Neural progenitor cell (in vitro differentiated cells): Measurements from ENCODE around the gene EYS. TPM values are rescaled to one million over a fixed set of nuclear protein-coding genes. Genes with fewer than 3 reads are reported as not detected.

ENCODE experiments used
- DNase-seq: peaks from one replicate; pipeline ENCODE4 v3.0.0-alpha.2; 2016; ENCODE audit warnings: low spot score
- H2AFZ ChIP-seq: fragments of 200-600 bp; sonication (generic); replicated peaks from 2 replicates; pipeline ENCODE4 v1.6.1; 2016; ENCODE audit warnings: antibody characterized with exemption
- H3F3A ChIP-seq: fragments of 200-600 bp; sonication (generic); 2 replicates; pipeline ENCODE4 v1.6.1; 2016; ENCODE audit warnings: antibody characterized with exemption, low read depth
- H3K27ac ChIP-seq: fragments of 200-600 bp; sonication (generic); 2 replicates; pipeline ENCODE4 v1.5.1; 2016; ENCODE audit warnings: mild to moderate bottlenecking
- H3K27me3 ChIP-seq: fragments of 200-600 bp; sonication (generic); 2 replicates; pipeline ENCODE4 v1.6.1; 2016; ENCODE audit warnings: mild to moderate bottlenecking, moderate library complexity
- H3K36me3 ChIP-seq: fragments of 200-600 bp; sonication (generic); 2 replicates; pipeline ENCODE4 v1.5.1; 2016
- H3K4me1 ChIP-seq: fragments of 200-600 bp; sonication (generic); 2 replicates; pipeline ENCODE4 v1.6.1; 2016; ENCODE audit warnings: mixed run types
- H3K4me2 ChIP-seq: fragments of 200-600 bp; sonication (generic); 2 replicates; pipeline ENCODE4 v1.6.1; 2016
- H3K4me3 ChIP-seq: fragments of 200-600 bp; sonication (generic); 2 replicates; pipeline ENCODE4 v1.5.1; 2016
- H3K79me2 ChIP-seq: fragments of 200-600 bp; sonication (generic); 2 replicates; pipeline ENCODE4 v1.6.1; 2016; ENCODE audit warnings: low read depth
- H3K9ac ChIP-seq: fragments of 200-600 bp; sonication (generic); 2 replicates; pipeline ENCODE4 v1.6.1; 2016
- H3K9me3 ChIP-seq: fragments of 200-600 bp; sonication (generic); 2 replicates; pipeline ENCODE4 v1.5.1; 2016; ENCODE audit warnings: low read depth
- H4K20me1 ChIP-seq: fragments of 200-600 bp; sonication (generic); 2 replicates; pipeline ENCODE4 v1.6.1; 2016; ENCODE audit warnings: low read depth
- H3K27ac Mint-ChIP-seq: 3 replicates; pipeline ENCODE4 v1.8.0; 2021; ENCODE audit warnings: mixed read lengths
- H3K27me3 Mint-ChIP-seq: 2 replicates; pipeline ENCODE4 v1.8.0; 2022; ENCODE audit warnings: low read depth, mild to moderate bottlenecking, inconsistent platforms, moderate library complexity, mixed read lengths; ENCODE audit not compliant: insufficient read depth
- H3K36me3 Mint-ChIP-seq: 3 replicates; pipeline ENCODE4 v1.8.0; 2021; ENCODE audit warnings: mixed read lengths
- H3K4me1 Mint-ChIP-seq: 3 replicates; pipeline ENCODE4 v1.8.0; 2021; ENCODE audit warnings: mixed read lengths
- H3K4me3 Mint-ChIP-seq: 3 replicates; pipeline ENCODE4 v1.8.0; 2021; ENCODE audit warnings: mild to moderate bottlenecking, moderate library complexity, mixed read lengths
- H3K9me3 Mint-ChIP-seq: 3 replicates; pipeline ENCODE4 v1.8.0; 2020; ENCODE audit warnings: mixed read lengths
- EZH2 ChIP-seq: fragments of 200-600 bp; sonication (generic); IDR thresholded peaks from 2 replicates; pipeline ENCODE4 v1.6.1; 2017; ENCODE audit warnings: antibody characterized with exemption, mild to moderate bottlenecking, moderate library complexity
- EZH2phosphoT487 ChIP-seq: fragments of 200-600 bp; sonication (generic); IDR thresholded peaks from 2 replicates; pipeline ENCODE4 v1.6.1; 2017; ENCODE audit warnings: antibody characterized with exemption
- total RNA-seq: library from RNA; depleted of rRNA; stranded (reverse); fragments of >200 nt; gene quantifications from 2 replicates; pipeline ENCODE4 v1.2.3, GENCODE V29; 2015; ENCODE audit warnings: low replicate concordance
- TF ChIP-seq, protein P1 (sequence below): fragments of 200-600 bp; sonication (generic); IDR thresholded peaks from 2 replicates; pipeline ENCODE4 v1.5.1; 2017; ENCODE audit warnings: antibody characterized with exemption, mild to moderate bottlenecking

Gene EYS
- total RNA-seq, 1 donor from 2014 or later: not detected

DNA sequence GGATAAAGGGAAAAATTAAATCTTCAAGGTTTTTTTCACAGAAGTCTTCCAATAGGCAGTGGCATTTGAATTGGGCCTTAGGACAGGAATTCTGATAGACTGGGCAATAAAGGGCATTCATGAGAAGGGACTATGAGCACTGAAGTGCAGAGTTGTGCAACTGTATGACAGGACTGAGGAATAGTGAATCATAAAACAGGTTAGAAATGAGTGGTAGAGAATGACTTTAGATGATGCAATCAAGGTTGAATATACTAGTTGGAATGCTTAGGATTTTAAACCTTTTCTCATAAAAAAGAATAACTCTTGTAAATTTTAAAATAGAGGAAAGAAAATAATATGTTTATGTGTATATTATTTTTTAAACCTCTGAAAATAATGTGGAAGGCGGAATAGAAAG lies 1126.7 kb downstream of the EYS start:
- TF ChIP-seq EZH2 (no peak), EZH2phosphoT487 (no peak)
- TF ChIP-seq, protein P1, sequence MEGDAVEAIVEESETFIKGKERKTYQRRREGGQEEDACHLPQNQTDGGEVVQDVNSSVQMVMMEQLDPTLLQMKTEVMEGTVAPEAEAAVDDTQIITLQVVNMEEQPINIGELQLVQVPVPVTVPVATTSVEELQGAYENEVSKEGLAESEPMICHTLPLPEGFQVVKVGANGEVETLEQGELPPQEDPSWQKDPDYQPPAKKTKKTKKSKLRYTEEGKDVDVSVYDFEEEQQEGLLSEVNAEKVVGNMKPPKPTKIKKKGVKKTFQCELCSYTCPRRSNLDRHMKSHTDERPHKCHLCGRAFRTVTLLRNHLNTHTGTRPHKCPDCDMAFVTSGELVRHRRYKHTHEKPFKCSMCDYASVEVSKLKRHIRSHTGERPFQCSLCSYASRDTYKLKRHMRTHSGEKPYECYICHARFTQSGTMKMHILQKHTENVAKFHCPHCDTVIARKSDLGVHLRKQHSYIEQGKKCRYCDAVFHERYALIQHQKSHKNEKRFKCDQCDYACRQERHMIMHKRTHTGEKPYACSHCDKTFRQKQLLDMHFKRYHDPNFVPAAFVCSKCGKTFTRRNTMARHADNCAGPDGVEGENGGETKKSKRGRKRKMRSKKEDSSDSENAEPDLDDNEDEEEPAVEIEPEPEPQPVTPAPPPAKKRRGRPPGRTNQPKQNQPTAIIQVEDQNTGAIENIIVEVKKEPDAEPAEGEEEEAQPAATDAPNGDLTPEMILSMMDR: no peak
- H3K27ac ChIP-seq: no peak overlapping the region
- no peaks in the 10 kb centered on the region for H3K79me2 ChIP-seq
- H3K4me3 Mint-ChIP-seq: no peak overlapping the region
- DNase-seq: no peak
- H3K4me3 ChIP-seq: no peak overlapping the region
- no peaks in the 10 kb centered on the region for H3F3A ChIP-seq
- H3K9me3 ChIP-seq: no peaks in the 10 kb centered on the region
- H3K36me3 Mint-ChIP-seq: no peaks in the 10 kb centered on the region
- H3K4me2 ChIP-seq: no peak overlapping the region
- H3K4me1 Mint-ChIP-seq: no peaks in the 10 kb centered on the region
- peaks cover under 1% of the 10 kb centered on the region for H3K27me3 Mint-ChIP-seq
- H3K9me3 Mint-ChIP-seq: no peaks in the 10 kb centered on the region
- no peaks in the 10 kb centered on the region for H3K27me3 ChIP-seq
- no peaks in the 10 kb centered on the region for H3K36me3 ChIP-seq
- H3K27ac Mint-ChIP-seq: no peak overlapping the region
- H3K9ac ChIP-seq: no peak overlapping the region
- H2AFZ ChIP-seq: no peak overlapping the region
- no peaks in the 10 kb centered on the region for H4K20me1 ChIP-seq
- H3K4me1 ChIP-seq: no peaks in the 10 kb centered on the region

- no peak overlapping the region for H2AFZ ChIP-seq
- H3K4me3 ChIP-seq: no peak overlapping the region
- no peaks in the 10 kb centered on the region for H3K4me1 ChIP-seq
- no peak for DNase-seq
- H3F3A ChIP-seq: no peaks in the 10 kb centered on the region
- TF ChIP-seq, protein P1: no peak
- no peak for TF ChIP-seq EZH2
- H3K9me3 ChIP-seq: no peaks in the 10 kb centered on the region
- H3K36me3 ChIP-seq: no peaks in the 10 kb centered on the region
- Mint-ChIP-seq H3K4me1 (peaks cover 4% of the 10 kb centered on the region), H3K4me3 (no peak overlapping the region), H3K27me3 (peaks cover 2% of the 10 kb centered on the region), H3K27ac (peak overlapping the region; percentile 30), H3K9me3 (no peaks in the 10 kb centered on the region), H3K36me3 (no peaks in the 10 kb centered on the region)
- no peaks in the 10 kb centered on the region for H3K79me2 ChIP-seq
- H3K4me2 ChIP-seq: no peak overlapping the region
- H3K27ac ChIP-seq: no peak overlapping the region
- no peaks in the 10 kb centered on the region for H3K27me3 ChIP-seq
- no peaks in the 10 kb centered on the region for H4K20me1 ChIP-seq
- H3K9ac ChIP-seq: no peak overlapping the region
Measured at GRCh38 chr6:64553249-64553786, 1153.7 kb downstream of the EYS start.

- H3K27me3 Mint-ChIP-seq: no peaks in the 10 kb centered on the region
- H3K27me3 ChIP-seq: no peaks in the 10 kb centered on the region
Measured at GRCh38 chr6:64547594-64548268, 1159.3 kb downstream of the EYS start.

More at GRCh38 chr6:64547594-64548268, 1159.3 kb downstream of the EYS start:
- no peak overlapping the region for H3K9ac ChIP-seq
- no peaks in the 10 kb centered on the region for H3K79me2 ChIP-seq
- H3K9me3 Mint-ChIP-seq: no peaks in the 10 kb centered on the region
- H3K4me1 ChIP-seq: no peaks in the 10 kb centered on the region
- H3K4me2 ChIP-seq: no peak overlapping the region
- DNase-seq: no peak
- no peaks in the 10 kb centered on the region for H3K9me3 ChIP-seq
- no peaks in the 10 kb centered on the region for H3K36me3 ChIP-seq
- H3K4me3 Mint-ChIP-seq: no peak overlapping the region
- H3K27ac Mint-ChIP-seq: no peak overlapping the region
- TF ChIP-seq, protein P1: no peak
- TF ChIP-seq EZH2: no peak
- TF ChIP-seq EZH2phosphoT487: no peak
- H4K20me1 ChIP-seq: no peaks in the 10 kb centered on the region
- H3K36me3 Mint-ChIP-seq: no peaks in the 10 kb centered on the region
- H3K4me3 ChIP-seq: no peak overlapping the region
- no peak overlapping the region for H3K27ac ChIP-seq
- no peaks in the 10 kb centered on the region for H3F3A ChIP-seq
- no peaks in the 10 kb centered on the region for H3K4me1 Mint-ChIP-seq
- no peak overlapping the region for H2AFZ ChIP-seq
